K562 (cell line): Measurements from ENCODE around the gene BLTP2. TPM values are rescaled to one million over a fixed set of nuclear protein-coding genes. Genes with fewer than 3 reads are reported as not detected.

Experiments
- ARID4B ChIP-seq: sonication (generic); formaldehyde crosslinking; IDR thresholded peaks from 2 replicates; pipeline ENCODE4 v1.8.0; 2022; ENCODE audit warnings: mild to moderate bottlenecking, missing genetic modification reagents
- BHLHE40 ChIP-seq: IDR thresholded peaks from 2 replicates; pipeline ENCODE4 v1.6.1; 2011; ENCODE audit warnings: low read length, improper control_type of control experiment
- EP300 ChIP-seq: IDR thresholded peaks from 2 replicates; pipeline ENCODE4 v1.6.1; 2012; ENCODE audit warnings: low read length, improper control_type of control experiment
- FOXM1 ChIP-seq, 2 experiments: fragments of 450-650 bp in 1 of 2; sonication (generic) in 1 of 2; formaldehyde crosslinking in 1 of 2; IDR thresholded peaks; 2 replicates each; pipeline versions ENCODE4 v1.6.1 to v1.9.0; 2017 to 2022; ENCODE audit warnings: low read depth in 2 of 2, mild to moderate bottlenecking in 2 of 2, missing genetic modification reagents in 1 of 2, moderate library complexity in 1 of 2
- MBD2 ChIP-seq: sonication (generic); IDR thresholded peaks from 2 replicates; pipeline ENCODE4 v1.6.1; 2016; ENCODE audit warnings: low read depth, borderline replicate concordance
- MYBL2 ChIP-seq, 2 experiments: fragments of 450-650 bp in 1 of 2; sonication (generic) in 1 of 2; formaldehyde crosslinking in 1 of 2; IDR thresholded peaks; 2 replicates each; pipeline versions ENCODE4 v1.6.1 to v1.8.1; 2017 to 2022; ENCODE audit warnings: borderline replicate concordance in 1 of 2, inconsistent platforms in 1 of 2, low read depth in 1 of 2, mild to moderate bottlenecking in 1 of 2, missing genetic modification reagents in 1 of 2, moderate library complexity in 1 of 2
- PHF21A ChIP-seq: fragments of 450-650 bp; IDR thresholded peaks from 2 replicates; pipeline ENCODE4 v1.6.1; 2017; ENCODE audit warnings: low read depth, borderline replicate concordance
- POLR2AphosphoS5 ChIP-seq: IDR thresholded peaks from 2 replicates; pipeline ENCODE4 v1.6.1; 2011; ENCODE audit warnings: mild to moderate bottlenecking, low read depth, low read length, moderate library complexity; ENCODE audit not compliant: control insufficient read depth, insufficient read depth
- SMARCC2 ChIP-seq: fragments of 450-650 bp; IDR thresholded peaks from 2 replicates; pipeline ENCODE4 v1.6.1; 2017; ENCODE audit warnings: antibody characterized with exemption, moderate library complexity, mild to moderate bottlenecking, low read depth
- SP1 ChIP-seq: sonication (generic); formaldehyde crosslinking; IDR thresholded peaks from 2 replicates; pipeline ENCODE4 v1.8.1; 2022; ENCODE audit warnings: mild to moderate bottlenecking, missing genetic modification reagents
- TAF15 ChIP-seq: fragments of 200-400 bp; formaldehyde crosslinking; IDR thresholded peaks from 2 replicates; pipeline ENCODE4 v1.6.1; 2017; ENCODE audit warnings: mild to moderate bottlenecking, low read depth, low read length, moderate library complexity
- TCF7 ChIP-seq: sonication (generic); IDR thresholded peaks from 2 replicates; pipeline ENCODE4 v1.6.1; 2016; ENCODE audit warnings: antibody characterized with exemption, borderline replicate concordance
- TEAD1 ChIP-seq, 2 experiments: fragments of 450-650 bp in 1 of 2; sonication (generic) in 1 of 2; formaldehyde crosslinking; IDR thresholded peaks; 2 replicates each; pipeline versions ENCODE4 v1.4.0 to v1.8.0; 2020 to 2022; ENCODE audit warnings: mild to moderate bottlenecking in 2 of 2, missing genetic modification reagents in 1 of 2
- TFE3 ChIP-seq: fragments of 450-650 bp; formaldehyde crosslinking; IDR thresholded peaks from 2 replicates; pipeline ENCODE4 v1.4.0; 2020; ENCODE audit warnings: mild to moderate bottlenecking, mixed read lengths
- THAP7 ChIP-seq: fragments of 250-450 bp; sonication (Bioruptor Pico); IDR thresholded peaks from 2 replicates; pipeline ENCODE4 v1.5.0; 2021
- TSC22D4 ChIP-seq: fragments of 450-650 bp; IDR thresholded peaks from 2 replicates; pipeline ENCODE4 v1.6.1; 2016; ENCODE audit warnings: missing genetic modification characterization, missing biosample characterization, control low read depth
- ZBTB8A ChIP-seq: fragments of 450-650 bp; IDR thresholded peaks from 2 replicates; pipeline ENCODE4 v1.6.1; 2018; ENCODE audit warnings: mild to moderate bottlenecking, moderate library complexity; ENCODE audit not compliant: partially characterized antibody
- ZFPM2 ChIP-seq: fragments of 250-450 bp; sonication (Bioruptor Pico); IDR thresholded peaks from 2 replicates; pipeline ENCODE4 v1.5.1; 2022; ENCODE audit warnings: mild to moderate bottlenecking
- ZNF408 ChIP-seq: fragments of 250-450 bp; sonication (Bioruptor Pico); IDR thresholded peaks from 2 replicates; pipeline ENCODE4 v1.4.0; 2020; ENCODE audit warnings: low read depth, mild to moderate bottlenecking, moderate library complexity
- ZNF444 ChIP-seq: fragments of 250-450 bp; sonication (Bioruptor Pico); IDR thresholded peaks from 2 replicates; pipeline ENCODE4 v1.4.0; 2020; ENCODE audit warnings: mild to moderate bottlenecking, moderate library complexity
- ZNF76 ChIP-seq: fragments of 250-450 bp; sonication (Bioruptor Pico); IDR thresholded peaks from 2 replicates; pipeline ENCODE4 v1.4.0; 2020; ENCODE audit warnings: mild to moderate bottlenecking, moderate library complexity, borderline replicate concordance
- polyA plus RNA-seq, 8 experiments: library from polyadenylated mRNA; depleted of rRNA in 4 of 8; stranded (reverse) in 5 of 8; unstranded in 3 of 8; fragments of >200 nt; fragmentation: Nextera tagmentation in 2 of 8; fragmentation: Illumina TruSeq in 1 of 8; extraction: Ambion mirVana in 2 of 8; extraction: Trizol in 1 of 8; gene quantifications; 2 replicates each; pipeline versions ENCODE4 v1.2.1 to v1.2.3, GENCODE V29; 2011 to 2014; ENCODE audit warnings: inconsistent platforms in 1 of 8, missing spikeins in 1 of 8
- total RNA-seq, 7 experiments: library from RNA; depleted of rRNA in 6 of 7; stranded (reverse); fragments of >200 nt in 6 of 7; fragmentation: Illumina TruSeq in 2 of 7; extraction: Trizol in 2 of 7; gene quantifications; 2 replicates each; pipeline versions ENCODE4 v1.2.1 to v1.2.3, GENCODE V29; 2011 to 2021; ENCODE audit warnings: low replicate concordance in 1 of 7

BLTP2 gene
- total and polyA plus RNA-seq, 9 of the 15 experiments (the other 6 are each of a cell fraction or from before 2014, with no cell fraction given) = 14.7 to 174 (median 103) TPM

GRCh38 chr17:28643983-28644786 lies 773 bp downstream of the BLTP2 start (continued):
- no peak for TF ChIP-seq TAF15
- TF ChIP-seq MBD2 = no peak
- no peak for TF ChIP-seq ZFPM2
- no peak for TF ChIP-seq TSC22D4 (tag)
- TF ChIP-seq ZNF408 (CRISPR knock-in tag) = no peak
- TF ChIP-seq FOXM1 (IDR thresholded peaks at IDR 0.05; ENCODE audit: low read depth) = no peak
- TF ChIP-seq FOXM1 (CRISPR knock-in tag; IDR thresholded peaks at IDR 0.05; ENCODE audit: low read depth) = no peak
- TF ChIP-seq POLR2AphosphoS5 = no peak
- no peak for TF ChIP-seq SP1 (CRISPR knock-in tag)
- TF ChIP-seq ARID4B (CRISPR knock-in tag) = no peak
- TF ChIP-seq MYBL2 (IDR thresholded peaks at IDR 0.05; ENCODE audit: low read depth) = no peak
- no peak for TF ChIP-seq MYBL2 (CRISPR knock-in tag; IDR thresholded peaks at IDR 0.05; ENCODE audit: borderline replicate concordance)
- TF ChIP-seq SMARCC2 = no peak
- no peak for TF ChIP-seq THAP7 (CRISPR knock-in tag)
- TF ChIP-seq TEAD1 (CRISPR knock-in tag; IDR thresholded peaks at IDR 0.05) = no peak
- TF ChIP-seq ZNF76 (CRISPR knock-in tag) = 0 out of 2 replicates have a peak, but pooled peaks have one; percentile 49
- TF ChIP-seq BHLHE40 = peak; percentile 18; the same call in 1 of the 2 replicates
- TF ChIP-seq TCF7 = no peak
- peak; percentile 31 for TF ChIP-seq EP300
- no peak for TF ChIP-seq PHF21A
- no peak for TF ChIP-seq TFE3 (CRISPR knock-in tag)
- no peak for TF ChIP-seq ZBTB8A
- no peak for TF ChIP-seq ZNF444 (CRISPR knock-in tag)
